Activated naive CD8-positive, alpha-beta T cell treated with anti-CD3 and anti-CD28 coated beads, Interleukin-2, amount 10 ng/mL, durations not matched to agents 7 days and 5 days (primary cell): ENCODE measurements around the gene DESI1. TPM values are rescaled to one million over a fixed set of nuclear protein-coding genes. Genes with fewer than 3 reads are reported as not detected.
"Not testable (repeated sequence)": the region's sequence is repeated elsewhere in the genome, so short reads cannot be mapped to it uniquely, and the experiment has no call there.

Experiments used
- ATAC-seq: fragments of 150-1000 bp; cut with Tn5 transposase; one replicate; pipeline ENCODE4 v1.10.0; 2021; ENCODE audit warnings: low read depth, moderate library complexity
- POLR2A ChIA-PET: fragments of 350-600 bp; sonication (Branson Sonifier 250); formaldehyde crosslinking; loops from one replicate; lab custom pipeline; 2021; ENCODE audit warnings: antibody characterized with exemption; lab: Charles Lee
- DNase-seq: peaks from one replicate; pipeline ENCODE4 v3.0.0; 2021
- H3K27ac Mint-ChIP-seq: one replicate; pipeline ENCODE4 v1.8.0; 2022; ENCODE audit warnings: mild to moderate bottlenecking, mixed read lengths
- H3K27me3 Mint-ChIP-seq: one replicate; pipeline ENCODE4 v1.8.0; 2022; ENCODE audit warnings: mild to moderate bottlenecking, moderate library complexity, mixed read lengths
- H3K36me3 Mint-ChIP-seq: one replicate; pipeline ENCODE4 v1.8.0; 2021; ENCODE audit warnings: mild to moderate bottlenecking, mixed read lengths
- H3K4me1 Mint-ChIP-seq: one replicate; pipeline ENCODE4 v1.8.0; 2021; ENCODE audit warnings: mixed read lengths
- H3K4me3 Mint-ChIP-seq: one replicate; pipeline ENCODE4 v1.8.0; 2022; ENCODE audit warnings: mild to moderate bottlenecking, moderate library complexity, mixed read lengths
- H3K9me3 Mint-ChIP-seq: one replicate; pipeline ENCODE4 v1.8.0; 2021; ENCODE audit warnings: mixed read lengths
- total RNA-seq, 2 experiments: library from RNA; stranded (reverse); gene quantifications; one replicate each; pipeline ENCODE4 v1.2.3, GENCODE V29; 2021

DESI1 gene
- total RNA-seq, 2 experiments from 2014 or later = 29.5 to 29.7 TPM

DNA sequence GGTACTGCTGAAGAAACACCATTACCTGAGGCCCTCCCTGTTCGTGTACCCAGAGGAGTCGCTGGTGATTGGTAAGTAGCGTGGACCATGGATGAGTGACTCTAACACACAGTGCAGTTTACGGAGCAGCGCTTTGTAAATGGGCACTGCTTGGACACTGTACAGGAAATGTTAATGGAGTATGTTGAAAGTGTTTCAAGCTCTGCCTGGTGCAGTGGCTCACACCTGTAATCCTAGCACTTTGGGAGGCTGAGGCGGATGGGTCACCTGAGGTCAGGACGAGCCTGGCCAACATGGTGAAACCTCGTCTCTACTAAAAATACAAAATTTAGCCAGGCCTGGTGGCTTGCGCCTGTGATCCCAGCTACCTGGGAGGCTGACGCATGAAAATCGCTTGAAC is 30.0 kb upstream of the DESI1 start:
- H3K27me3 Mint-ChIP-seq = no peaks in the 10 kb centered on the region
- DNase-seq = no peak
- peaks cover 17% of the 10 kb centered on the region for H3K36me3 Mint-ChIP-seq
- no peak for ATAC-seq
- POLR2A ChIA-PET = interaction anchor here (2.5 kb wide), 1 partner anchor 29 kb away, joined by 9 read pairs; the partner anchor contains the start of genes DESI1 and XRCC6
- H3K9me3 Mint-ChIP-seq = no peaks in the 10 kb centered on the region
- no peak overlapping the region for H3K27ac Mint-ChIP-seq
- no peak overlapping the region for H3K4me3 Mint-ChIP-seq
- H3K4me1 Mint-ChIP-seq = peaks cover 8% of the 10 kb centered on the region

DNA sequence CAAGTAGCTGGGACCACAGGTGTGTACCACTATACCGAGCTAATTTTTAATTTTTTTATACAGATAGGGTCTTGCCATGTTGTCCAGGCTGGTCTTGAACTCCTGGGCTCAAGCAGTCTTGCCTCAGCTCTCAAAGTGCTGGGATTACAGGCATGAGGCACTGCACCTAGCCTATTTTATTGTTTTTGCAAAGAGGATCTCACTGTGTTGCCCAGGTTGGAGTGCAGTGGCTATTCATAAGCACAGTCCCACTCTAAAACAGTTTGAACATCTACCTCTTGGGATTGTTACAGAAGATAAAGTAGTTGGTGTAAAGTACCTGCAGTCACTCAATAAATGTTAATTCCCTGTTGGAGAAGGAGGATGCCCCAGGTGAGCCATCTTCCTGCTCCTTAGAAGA is 29.4 kb upstream of the DESI1 start:
- peaks cover 17% of the 10 kb centered on the region for H3K36me3 Mint-ChIP-seq
- no peaks in the 10 kb centered on the region for H3K9me3 Mint-ChIP-seq
- H3K27me3 Mint-ChIP-seq = no peaks in the 10 kb centered on the region
- ATAC-seq (no peak), DNase-seq (no peak)
- no peak overlapping the region for H3K27ac Mint-ChIP-seq
- H3K4me1 Mint-ChIP-seq = peaks cover 8% of the 10 kb centered on the region
- POLR2A ChIA-PET = interaction anchor here (2.5 kb wide), 1 partner anchor 29 kb away, joined by 9 read pairs; the partner anchor contains the start of genes DESI1 and XRCC6
- no peak overlapping the region for H3K4me3 Mint-ChIP-seq

DNA sequence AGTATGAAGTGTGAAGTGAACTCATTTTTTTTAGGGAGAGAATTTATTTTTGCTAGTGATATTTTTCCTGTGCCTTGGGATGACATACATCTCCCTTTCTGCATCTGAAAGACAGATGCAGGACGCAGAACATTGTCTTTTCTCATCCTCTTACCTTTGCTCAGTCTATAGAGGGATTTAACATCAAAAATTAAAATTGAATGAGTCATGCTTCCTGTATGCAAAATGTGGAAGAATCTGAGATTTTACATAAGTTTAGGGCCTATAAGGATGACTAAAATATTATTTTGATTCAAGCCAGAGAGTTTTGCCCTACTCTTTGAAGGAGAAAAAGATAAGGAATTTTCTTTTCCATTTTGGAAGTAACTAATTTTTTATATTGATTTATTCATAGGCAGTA is 27.6 kb upstream of the DESI1 start:
- peaks cover 8% of the 10 kb centered on the region for H3K4me1 Mint-ChIP-seq
- peaks cover 14% of the 10 kb centered on the region for H3K36me3 Mint-ChIP-seq
- H3K9me3 Mint-ChIP-seq = no peaks in the 10 kb centered on the region
- DNase-seq (no peak), ATAC-seq (no peak)
- no peak overlapping the region for H3K27ac Mint-ChIP-seq
- POLR2A ChIA-PET = interaction anchor here (0.7 kb wide), 1 partner anchor 38 kb away, joined by 3 read pairs; no protein-coding TSS in a partner anchor
- H3K27me3 Mint-ChIP-seq = no peaks in the 10 kb centered on the region
- H3K4me3 Mint-ChIP-seq = no peak overlapping the region

DNA sequence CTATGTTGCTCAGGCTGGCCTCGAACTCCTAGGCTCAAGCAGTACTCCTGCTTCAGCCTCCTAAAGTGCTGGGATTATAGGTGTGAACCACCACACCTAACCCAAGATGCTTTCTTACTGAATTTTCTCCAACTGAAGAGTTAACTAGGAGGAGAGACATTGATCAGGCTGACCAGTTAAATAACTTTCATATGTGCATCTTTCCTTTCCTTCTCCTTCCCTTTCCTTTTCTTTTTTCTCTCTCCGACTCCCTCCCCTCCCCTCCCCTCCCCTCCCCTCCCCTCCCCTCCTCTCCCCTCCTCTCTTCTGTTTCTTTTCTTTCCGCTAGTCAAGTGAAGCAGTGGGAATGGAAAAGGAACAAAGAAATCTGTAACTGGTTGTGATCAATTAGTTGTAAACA is 26.9 kb upstream of the DESI1 start:
- no peak for DNase-seq
- H3K4me3 Mint-ChIP-seq = no peak overlapping the region
- POLR2A ChIA-PET = no interaction called here
- H3K9me3 Mint-ChIP-seq = no peaks in the 10 kb centered on the region
- H3K36me3 Mint-ChIP-seq = peaks cover 14% of the 10 kb centered on the region
- no peak for ATAC-seq
- no peaks in the 10 kb centered on the region for H3K27me3 Mint-ChIP-seq
- H3K4me1 Mint-ChIP-seq = peaks cover 8% of the 10 kb centered on the region
- no peak overlapping the region for H3K27ac Mint-ChIP-seq

GRCh38 chr22:41642331-41643110 is 21.7 kb upstream of the DESI1 start:
- no peak for ATAC-seq
- POLR2A ChIA-PET = no interaction called here
- H3K27me3 Mint-ChIP-seq = no peaks in the 10 kb centered on the region
- H3K27ac Mint-ChIP-seq = no peak overlapping the region
- peaks cover 28% of the 10 kb centered on the region for H3K36me3 Mint-ChIP-seq
- no peak overlapping the region for H3K4me3 Mint-ChIP-seq
- H3K9me3 Mint-ChIP-seq = no peaks in the 10 kb centered on the region
- peaks cover 3% of the 10 kb centered on the region for H3K4me1 Mint-ChIP-seq
- DNase-seq = no peak

- peaks cover 30% of the 10 kb centered on the region for H3K36me3 Mint-ChIP-seq
- H3K4me3 Mint-ChIP-seq = no peak overlapping the region
- ATAC-seq (no peak), DNase-seq (no peak)
- no peaks in the 10 kb centered on the region for H3K27me3 Mint-ChIP-seq
- H3K9me3 Mint-ChIP-seq = no peaks in the 10 kb centered on the region
- peaks cover 3% of the 10 kb centered on the region for H3K4me1 Mint-ChIP-seq
- POLR2A ChIA-PET = no interaction called here
- no peak overlapping the region for H3K27ac Mint-ChIP-seq
These were observed 21.0 kb upstream of the DESI1 start for GRCh38 chr22:41641854-41642253.

GRCh38 chr22:41638748-41639147 is 17.9 kb upstream of the DESI1 start:
- no peaks in the 10 kb centered on the region for H3K9me3 Mint-ChIP-seq
- no peak overlapping the region for H3K27ac Mint-ChIP-seq
- no peak for ATAC-seq
- H3K36me3 Mint-ChIP-seq = peaks cover 34% of the 10 kb centered on the region
- H3K4me1 Mint-ChIP-seq = peaks cover 6% of the 10 kb centered on the region
- DNase-seq = no peak
- no peak overlapping the region for H3K4me3 Mint-ChIP-seq
- no peaks in the 10 kb centered on the region for H3K27me3 Mint-ChIP-seq
- POLR2A ChIA-PET = interaction anchor here (0.6 to 1.1 kb wide), 4 partner anchors 8 to 393 kb away, joined by 3 to 8 read pairs (median 5); no protein-coding TSS in a partner anchor

DNA sequence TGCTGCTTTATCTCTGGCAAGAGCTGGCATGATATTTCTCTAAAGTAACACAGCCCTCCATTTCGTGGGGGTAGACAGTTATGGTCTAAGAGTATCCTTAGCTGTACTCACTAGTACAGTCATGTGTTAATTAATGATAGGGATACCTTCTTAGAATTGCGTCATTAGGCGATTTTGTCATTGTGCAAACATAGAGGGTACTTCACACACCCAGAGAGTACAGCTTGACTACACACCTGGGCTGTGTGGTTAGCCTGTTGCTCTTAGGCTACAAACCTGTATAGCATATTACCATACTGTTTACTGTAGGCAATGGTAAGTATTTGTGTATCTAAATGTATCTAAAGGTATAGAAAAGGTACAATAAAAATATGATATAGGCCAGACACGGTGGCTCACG is 17.3 kb upstream of the DESI1 start:
- peaks cover 37% of the 10 kb centered on the region for H3K36me3 Mint-ChIP-seq
- H3K9me3 Mint-ChIP-seq = no peaks in the 10 kb centered on the region
- H3K4me3 Mint-ChIP-seq = no peak overlapping the region
- POLR2A ChIA-PET = interaction anchor here (0.7 to 1.1 kb wide), 3 partner anchors 9 to 22 kb away, joined by 3 to 6 read pairs (median 3); no protein-coding TSS in a partner anchor
- no peak overlapping the region for H3K27ac Mint-ChIP-seq
- H3K4me1 Mint-ChIP-seq = peaks cover 6% of the 10 kb centered on the region
- DNase-seq (no peak), ATAC-seq (no peak)
- H3K27me3 Mint-ChIP-seq = no peaks in the 10 kb centered on the region

- not testable (repeated sequence) for H3K27me3 Mint-ChIP-seq, DNase-seq, H3K9me3 Mint-ChIP-seq, H3K4me3 Mint-ChIP-seq, H3K4me1 Mint-ChIP-seq, H3K27ac Mint-ChIP-seq, ATAC-seq
- POLR2A ChIA-PET = interaction anchor here (0.7 kb wide), 1 partner anchor 23 kb away, joined by 3 read pairs; no protein-coding TSS in a partner anchor
- H3K36me3 Mint-ChIP-seq = peaks cover 35% of the 10 kb centered on the region
These were observed 16.8 kb upstream of the DESI1 start for GRCh38 chr22:41637623-41638022.

- POLR2A ChIA-PET = no interaction called here
- no peak for ATAC-seq
- Mint-ChIP-seq H3K36me3 (peaks cover 35% of the 10 kb centered on the region), H3K27ac (no peak overlapping the region), H3K9me3 (no peaks in the 10 kb centered on the region), H3K4me3 (no peak overlapping the region), H3K27me3 (no peaks in the 10 kb centered on the region), H3K4me1 (peaks cover 4% of the 10 kb centered on the region)
- no peak for DNase-seq
These were observed 15.6 kb upstream of the DESI1 start for GRCh38 chr22:41636467-41636866.

DNA sequence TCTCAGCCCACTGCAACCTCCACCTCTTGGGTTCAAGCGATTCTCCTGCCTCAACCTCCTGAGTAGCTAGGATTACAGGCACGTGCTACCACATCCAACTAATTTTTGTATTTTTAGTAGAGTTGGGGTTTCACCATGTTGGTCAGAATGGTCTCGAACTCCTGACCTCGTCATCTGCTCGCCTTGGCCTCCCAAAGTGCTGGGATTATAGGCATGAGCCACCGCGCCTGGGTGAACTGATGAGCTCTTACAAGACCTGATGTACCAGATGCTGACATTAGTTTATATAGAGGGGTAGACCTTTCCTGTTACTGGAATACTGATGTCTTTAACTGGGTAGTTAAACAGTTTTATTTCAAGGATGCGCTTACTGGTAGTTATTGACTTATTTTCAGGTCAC is 13.8 kb upstream of the DESI1 start:
- ATAC-seq, H3K4me1 Mint-ChIP-seq, DNase-seq, H3K27me3 Mint-ChIP-seq, H3K4me3 Mint-ChIP-seq, H3K9me3 Mint-ChIP-seq, POLR2A ChIA-PET, H3K27ac Mint-ChIP-seq: not testable (repeated sequence)
- H3K36me3 Mint-ChIP-seq = peaks cover 38% of the 10 kb centered on the region

GRCh38 chr22:41631615-41632014 is 10.8 kb upstream of the DESI1 start:
- H3K9me3 Mint-ChIP-seq, H3K4me1 Mint-ChIP-seq, H3K4me3 Mint-ChIP-seq, DNase-seq, ATAC-seq, H3K27ac Mint-ChIP-seq, H3K27me3 Mint-ChIP-seq, POLR2A ChIA-PET: not testable (repeated sequence)
- peaks cover 49% of the 10 kb centered on the region for H3K36me3 Mint-ChIP-seq

- DNase-seq, H3K9me3 Mint-ChIP-seq, ATAC-seq, H3K27me3 Mint-ChIP-seq, H3K4me3 Mint-ChIP-seq, POLR2A ChIA-PET, H3K4me1 Mint-ChIP-seq, H3K27ac Mint-ChIP-seq: not testable (repeated sequence)
- H3K36me3 Mint-ChIP-seq = peaks cover 47% of the 10 kb centered on the region
These were observed 10.3 kb upstream of the DESI1 start for GRCh38 chr22:41631115-41631514.

DNA sequence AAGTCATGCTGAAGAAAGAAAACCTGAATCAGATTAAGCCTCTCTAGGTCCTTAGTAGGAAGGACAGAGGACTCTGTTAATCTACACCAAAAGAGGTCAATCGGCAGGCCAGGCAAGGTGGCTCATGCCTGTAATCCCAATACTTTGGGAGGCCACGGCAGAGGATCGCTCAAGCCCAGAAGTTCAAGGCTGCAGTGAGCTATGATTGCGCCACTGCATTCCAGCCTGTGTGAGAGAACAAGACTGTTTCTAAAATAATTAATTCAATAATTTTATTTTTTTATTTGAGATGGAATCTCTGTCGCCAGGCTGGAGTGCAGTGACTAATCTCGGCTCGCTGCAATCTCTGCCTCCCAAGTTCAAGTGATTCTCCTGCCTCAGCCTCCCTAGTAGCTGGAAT is 4.7 kb upstream of the DESI1 start:
- Mint-ChIP-seq H3K27ac (no peak overlapping the region), H3K9me3 (no peaks in the 10 kb centered on the region), H3K27me3 (no peaks in the 10 kb centered on the region), H3K36me3 (peaks cover 45% of the 10 kb centered on the region), H3K4me3 (no peak overlapping the region), H3K4me1 (peaks cover 12% of the 10 kb centered on the region)
- ATAC-seq = no peak
- POLR2A ChIA-PET = interaction anchor here (1.2 kb wide), 1 partner anchor 13 kb away, joined by 3 read pairs; no protein-coding TSS in a partner anchor
- DNase-seq = no peak
